CD4-positive, alpha-beta T cell treated with Interleukin-21 for 1 hour (primary cell): Measurements from ENCODE around the gene LPCAT1.
"Not testable (repeated sequence)": the region's sequence is repeated elsewhere in the genome, so short reads cannot be mapped to it uniquely, and the experiment has no call there.

Experiments
- DNase-seq: peaks from one replicate; pipeline ENCODE4 v3.0.0-alpha.2; 2020

Gene LPCAT1

DNA sequence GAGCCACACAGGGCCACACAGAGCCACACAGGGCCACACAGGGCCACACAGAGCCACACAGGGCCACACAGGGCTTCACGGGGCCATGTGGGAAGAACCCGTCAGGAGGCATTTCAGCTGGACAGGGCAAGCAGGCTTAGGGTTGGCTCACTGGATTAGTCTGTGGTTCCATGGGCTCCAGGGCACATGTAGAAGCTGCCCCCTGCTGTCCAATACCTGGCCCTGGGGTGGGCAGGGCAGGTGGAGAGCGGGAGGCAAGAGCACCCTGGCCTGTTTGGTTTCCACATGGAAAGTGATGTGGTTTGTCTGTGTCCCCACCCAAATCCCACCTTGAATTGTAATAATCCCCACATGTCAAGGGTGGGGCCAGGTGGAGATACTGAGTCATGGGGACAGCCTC lies 16.4 kb upstream of the LPCAT1 start:
- peak; percentile 40 for DNase-seq

DNA sequence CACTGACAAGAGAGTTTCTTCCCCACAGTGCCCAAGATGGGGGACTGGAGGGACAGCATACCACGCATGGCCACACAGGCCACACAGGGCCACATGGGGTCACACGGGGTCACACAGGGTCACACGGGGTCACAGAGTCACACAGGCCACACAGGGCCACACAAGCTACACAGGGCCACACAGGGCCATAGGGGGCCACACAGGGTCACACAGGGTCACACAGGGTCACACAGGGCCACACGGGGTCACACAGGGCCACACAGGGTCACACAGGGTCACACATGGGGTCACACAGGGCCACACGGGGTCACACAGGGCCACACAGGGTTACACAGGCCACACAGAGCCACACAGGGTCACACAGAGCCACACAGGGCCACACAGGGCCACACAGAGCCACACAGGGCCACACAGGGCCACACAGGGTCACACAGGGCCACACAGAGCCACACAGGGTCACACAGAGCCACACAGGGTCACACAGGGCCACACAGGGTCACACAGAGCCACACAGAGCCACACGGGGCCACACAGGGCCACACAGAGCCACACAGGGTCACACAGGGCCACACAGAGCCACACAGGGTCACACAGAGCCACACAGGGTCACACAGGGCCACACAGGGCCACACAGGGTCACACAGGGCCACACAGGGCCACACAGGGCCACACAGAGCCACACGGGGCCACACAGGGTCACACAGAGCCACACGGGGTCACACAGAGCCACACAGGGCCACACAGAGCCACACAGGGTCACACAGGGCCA lies 15.8 kb upstream of the LPCAT1 start:
- not testable (repeated sequence) for DNase-seq

- no peak for DNase-seq
These were observed 15.1 kb upstream of the LPCAT1 start for GRCh38 chr5:1538741-1539392.

DNA sequence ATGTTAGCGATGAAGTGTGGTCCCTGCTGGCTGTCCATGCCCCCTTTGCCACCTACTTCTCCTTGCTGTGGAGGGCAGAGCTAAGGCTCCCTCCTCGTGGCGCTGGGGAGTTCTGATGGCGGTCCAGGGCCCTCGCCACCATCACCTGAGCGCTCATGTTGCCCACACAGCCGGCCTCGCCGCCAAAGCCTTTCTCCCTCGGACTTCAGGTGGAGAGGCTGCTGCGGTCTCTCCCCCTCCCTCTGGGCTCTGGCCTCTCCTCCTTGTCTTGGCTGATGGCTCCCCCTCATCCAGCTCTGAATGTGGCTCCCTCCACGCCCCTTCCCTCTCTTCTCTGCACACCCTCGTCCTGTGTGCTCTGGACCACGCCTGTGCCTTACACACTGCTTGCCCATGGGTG lies 14.5 kb upstream of the LPCAT1 start:
- DNase-seq = no peak

- no peak for DNase-seq
These were observed 13.9 kb upstream of the LPCAT1 start for GRCh38 chr5:1537603-1538154.

DNA sequence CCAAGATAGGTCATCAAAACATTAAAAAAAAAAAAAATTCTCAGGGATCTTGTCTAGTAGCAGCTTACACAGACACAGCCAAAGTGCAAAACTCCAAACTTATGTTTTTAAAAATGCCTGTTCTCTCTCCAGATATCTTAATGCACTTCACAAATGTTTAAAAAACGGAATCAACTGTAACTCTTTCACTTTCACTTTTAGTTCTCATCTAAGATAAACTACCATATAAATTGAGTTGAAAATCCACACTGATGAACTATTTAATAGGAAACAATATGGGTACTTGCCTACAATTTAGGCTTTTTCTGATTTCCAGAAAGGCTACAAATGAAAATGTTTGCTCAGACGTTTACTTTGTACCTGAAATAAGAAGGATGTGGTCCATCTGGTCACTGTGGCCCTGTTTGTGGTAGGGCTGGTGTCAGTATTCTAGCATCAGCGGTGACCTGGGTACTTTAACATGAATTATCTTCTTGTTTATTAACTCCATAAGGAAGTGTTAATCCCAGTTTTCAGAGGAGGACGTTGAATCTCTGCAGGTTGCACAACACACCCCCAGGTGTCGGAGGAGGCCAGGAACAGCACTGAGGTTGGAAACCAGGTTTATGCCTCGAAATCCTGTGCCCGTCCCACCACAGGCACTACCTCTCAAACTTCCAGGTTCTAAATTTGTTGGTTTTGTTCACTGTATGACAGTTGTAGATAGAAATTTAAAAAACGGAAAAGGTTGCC lies 13.3 kb upstream of the LPCAT1 start:
- peak; percentile 18 for DNase-seq

DNA sequence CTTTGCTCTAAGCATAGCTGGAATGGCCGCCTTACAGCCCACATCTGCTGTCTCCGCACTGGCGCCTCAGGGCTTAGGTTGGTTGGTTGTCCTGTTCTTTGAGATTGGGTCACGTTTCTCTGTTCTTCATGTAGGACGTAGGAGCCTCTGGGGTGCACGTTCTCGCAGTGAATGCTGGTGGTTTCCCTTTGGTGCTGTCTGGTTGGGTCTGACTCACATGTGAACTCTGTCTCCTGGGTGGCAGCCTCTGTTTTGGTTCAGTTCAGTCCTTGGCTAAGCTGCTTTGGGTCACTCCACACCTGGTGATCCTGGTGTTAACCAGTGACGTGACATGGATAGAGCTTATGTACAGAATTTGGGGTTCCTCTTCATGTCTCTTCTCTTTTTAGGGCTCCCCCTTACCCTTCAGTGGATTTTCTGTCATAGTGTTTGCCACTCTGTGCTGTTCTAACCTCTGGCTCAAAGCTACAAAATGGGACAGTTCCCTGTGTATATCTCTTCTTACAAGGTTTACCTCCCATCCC lies 12.6 kb upstream of the LPCAT1 start:
- DNase-seq = peak; percentile 82

GRCh38 chr5:1535646-1536045 lies 11.9 kb upstream of the LPCAT1 start:
- peak; percentile 36 for DNase-seq

DNA sequence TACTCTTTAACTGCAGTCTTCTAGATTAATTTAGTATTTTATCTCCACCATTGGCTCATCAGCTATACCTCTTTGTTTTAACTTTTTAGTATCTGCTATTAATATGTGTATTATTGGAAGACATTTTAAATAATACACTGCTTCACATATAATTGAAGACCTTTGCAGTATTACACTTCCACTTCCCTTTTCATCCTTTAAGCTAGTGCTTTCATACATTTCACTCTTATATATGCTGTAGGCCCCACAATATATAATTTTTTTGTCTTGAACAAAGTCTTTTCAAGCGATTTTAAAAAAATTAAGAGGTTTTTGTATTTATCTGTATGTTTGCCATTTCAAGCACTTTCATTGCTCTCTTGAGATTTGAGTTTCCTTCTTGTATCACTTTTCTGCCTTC lies 8.6 kb upstream of the LPCAT1 start:
- no peak for DNase-seq

DNA sequence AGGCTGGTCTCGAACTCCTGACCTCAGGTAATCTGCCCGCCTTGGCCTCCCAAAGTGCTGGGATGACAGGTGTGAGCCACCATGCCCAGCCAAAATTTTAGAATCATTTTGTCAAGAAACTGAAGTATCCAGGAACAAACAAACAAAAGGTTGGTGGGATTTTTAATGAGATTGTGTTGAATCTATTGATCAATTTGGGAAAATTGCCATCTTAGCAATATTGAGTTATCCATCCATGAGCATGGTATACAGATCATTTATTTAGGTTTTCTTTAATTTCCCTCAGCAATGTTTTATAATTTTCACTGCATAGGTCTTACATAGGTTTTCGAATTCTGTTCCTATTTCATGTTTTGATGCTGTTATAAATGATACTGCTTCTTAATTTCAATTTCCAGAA lies 5.7 kb upstream of the LPCAT1 start:
- no peak for DNase-seq

- DNase-seq = no peak
These were observed 3.9 kb upstream of the LPCAT1 start for GRCh38 chr5:1527533-1528205.

- no peak for DNase-seq
These were observed 2.9 kb upstream of the LPCAT1 start for GRCh38 chr5:1526681-1527131.

DNA sequence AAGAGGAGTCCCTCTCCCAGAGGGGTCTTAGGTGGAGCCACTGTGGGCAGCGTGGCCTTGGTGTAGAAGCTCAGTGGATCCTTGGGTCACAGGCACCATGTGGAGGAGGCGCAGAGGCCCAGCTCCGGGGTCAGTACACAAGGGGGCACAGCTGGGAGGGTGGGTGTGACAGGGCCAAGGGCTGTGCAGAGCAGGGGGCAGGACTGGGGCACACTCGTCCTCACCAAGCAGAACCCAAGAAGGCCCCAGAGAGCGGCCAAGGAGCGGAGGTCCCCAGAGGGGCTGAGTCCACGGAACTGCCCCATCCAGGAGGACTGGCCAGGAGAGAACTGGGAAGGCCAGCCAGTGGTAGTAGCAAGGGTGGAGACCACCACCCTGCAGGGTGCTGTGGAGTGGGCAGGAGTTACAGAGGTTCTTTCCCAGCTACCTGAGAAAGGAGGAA lies 2.5 kb upstream of the LPCAT1 start:
- no peak for DNase-seq

DNA sequence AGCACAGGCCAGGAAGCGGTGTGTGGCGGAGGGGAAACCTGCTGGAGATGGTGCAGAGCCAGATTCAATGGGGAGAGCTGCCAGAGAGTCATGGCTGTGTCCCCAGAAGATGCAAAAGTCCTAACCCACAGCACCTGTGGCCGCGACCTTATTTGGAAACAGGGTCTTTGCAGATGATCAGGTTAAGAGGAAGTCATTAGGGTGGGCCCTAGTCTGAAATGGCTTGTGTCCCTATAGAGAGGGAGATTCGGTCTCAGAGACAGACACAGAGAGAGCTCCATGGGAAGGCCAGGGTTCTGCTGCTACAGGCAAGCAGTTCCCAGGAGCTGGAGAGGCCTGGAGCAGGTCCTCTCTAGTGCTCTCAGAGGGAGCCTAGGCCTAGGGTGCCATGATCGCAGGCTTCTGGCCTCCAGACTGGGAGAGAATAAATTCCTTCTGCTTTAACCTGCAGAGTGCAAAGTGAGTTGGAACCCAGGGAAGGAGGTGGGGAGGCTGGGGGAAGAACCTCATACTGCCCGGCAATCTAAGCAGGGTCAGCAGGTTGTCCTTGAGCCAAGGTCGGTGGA lies 1.9 kb upstream of the LPCAT1 start:
- no peak for DNase-seq

DNA sequence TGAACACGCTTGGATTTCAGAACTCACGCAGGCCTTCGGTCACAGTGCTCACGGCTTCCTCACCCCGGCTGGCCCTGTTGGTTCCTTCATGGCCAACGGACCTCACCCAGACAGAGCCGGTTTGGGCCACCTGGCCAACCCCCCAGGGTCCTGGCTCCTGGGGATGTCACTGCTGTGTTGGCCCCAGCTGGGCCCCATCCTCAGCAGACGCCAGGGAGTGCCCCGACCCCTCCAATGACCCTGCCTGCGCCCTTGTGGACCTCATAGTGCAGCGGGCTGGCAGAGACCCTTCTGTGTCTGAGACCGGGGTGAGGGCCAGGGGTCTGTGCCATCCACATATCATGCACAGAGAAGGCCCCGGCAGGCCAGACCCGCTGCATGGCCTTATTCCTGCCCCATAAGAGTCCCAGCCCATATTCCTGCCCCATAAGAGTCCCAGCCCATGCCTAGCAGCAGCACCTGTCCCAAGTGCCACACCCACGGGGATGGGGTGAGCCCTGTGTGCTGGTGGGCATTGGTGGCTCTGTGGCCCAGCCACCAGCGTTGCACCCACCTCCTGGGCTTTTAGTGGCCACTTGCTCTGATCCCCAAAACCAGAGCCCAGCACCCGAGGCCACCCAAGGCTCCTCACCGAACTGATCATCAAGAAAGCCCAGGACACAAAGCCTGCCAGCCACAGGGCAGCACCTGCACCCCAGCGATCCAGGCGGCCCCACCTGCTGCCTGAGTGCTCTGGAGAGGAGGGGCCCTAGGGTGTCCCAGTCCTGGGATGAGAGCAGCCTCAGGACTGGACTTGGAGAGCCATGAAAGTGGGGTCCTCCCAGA lies 1.3 kb upstream of the LPCAT1 start:
- DNase-seq = no peak

DNA sequence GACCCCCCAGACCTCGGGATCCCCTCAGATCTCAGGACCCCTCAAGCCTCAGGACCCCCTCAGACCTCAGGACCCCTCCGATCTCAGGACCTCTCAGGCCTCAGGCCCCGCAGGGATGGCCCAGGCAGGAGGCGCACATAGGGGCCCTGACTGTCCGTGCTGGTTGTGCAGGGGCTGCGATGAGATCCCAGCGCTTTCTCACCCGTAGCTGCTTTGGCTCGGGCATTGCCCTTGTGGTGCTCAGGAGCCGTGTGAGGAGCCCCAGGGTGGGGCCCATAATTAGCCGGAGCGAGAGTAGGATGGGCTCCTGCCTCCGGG lies 680 bp upstream of the LPCAT1 start:
- no peak for DNase-seq

DNA sequence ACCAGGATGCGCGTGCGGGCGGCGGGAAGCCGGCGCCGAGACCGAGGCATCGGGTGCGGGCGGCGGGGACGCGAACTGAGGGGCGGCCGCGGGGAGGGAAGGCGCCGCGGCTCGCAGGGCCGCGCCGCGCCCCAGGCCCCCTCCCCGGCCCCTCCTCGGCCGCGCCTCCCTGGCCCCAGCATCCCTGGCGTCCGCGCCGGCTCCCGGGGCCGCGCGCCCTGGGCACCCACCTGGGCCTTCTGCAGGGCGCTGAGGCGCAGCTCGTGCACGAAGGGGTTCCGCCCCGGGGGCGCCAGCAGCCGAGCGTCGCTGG lies 324 bp downstream of the LPCAT1 start:
- DNase-seq = no peak

GRCh38 chr5:1522601-1523479 lies 920 bp downstream of the LPCAT1 start:
- DNase-seq = no peak

- DNase-seq = no peak
These were observed 1.8 kb downstream of the LPCAT1 start for GRCh38 chr5:1521671-1522600.
